Thoracic aorta (tissue), 2 donors: ENCODE measurements around the gene CNOT4. TPM values are rescaled to one million over a fixed set of nuclear protein-coding genes. Genes with fewer than 3 reads are reported as not detected.

ENCODE experiments used
- ATAC-seq: fragments of 150-250 bp; one replicate; pipeline ENCODE4 v1.8.0; 2017; ENCODE audit warnings: low read depth; ENCODE audit not compliant: insufficient number of reproducible peaks, low FRiP score
- DNase-seq: peaks from one replicate; pipeline ENCODE4 v3.0.0-alpha.2; 2020; ENCODE audit warnings: low spot score
- H3K27ac ChIP-seq, 2 donors: fragments of 200-600 bp; sonication (generic); 1 replicate in 1 of 2; 2 replicates in 1 of 2; pipeline ENCODE4 v1.5.1; 2016; ENCODE audit warnings: mild to moderate bottlenecking in 2 of 2, moderate library complexity in 2 of 2
- H3K27me3 ChIP-seq: fragments of 200-600 bp; sonication (generic); replicated peaks from 2 replicates; pipeline ENCODE4 v1.6.0; 2016; ENCODE audit warnings: mild to moderate bottlenecking; ENCODE audit not compliant: insufficient read depth
- H3K36me3 ChIP-seq: fragments of 200-600 bp; sonication (generic); one replicate; pipeline ENCODE4 v1.5.1; 2016
- H3K4me1 ChIP-seq, 2 donors: fragments of 200-600 bp; sonication (generic); 1 replicate in 1 of 2; 2 replicates in 1 of 2; pipeline versions ENCODE4 v1.5.1 to v1.6.0; 2016; ENCODE audit warnings: low read depth in 2 of 2, mild to moderate bottlenecking in 1 of 2; ENCODE audit not compliant: control insufficient read depth in 1 of 2
- H3K4me3 ChIP-seq: fragments of 200-600 bp; sonication (generic); 2 replicates; pipeline ENCODE4 v1.5.1; 2016; ENCODE audit warnings: mild to moderate bottlenecking
- H3K9me3 ChIP-seq: fragments of 200-600 bp; sonication (generic); 2 replicates; pipeline ENCODE4 v1.5.1; 2016
- CTCF ChIP-seq: fragments of 200-600 bp; sonication (generic); IDR thresholded peaks from one replicate; pipeline ENCODE4 v1.5.1; 2019; ENCODE audit warnings: antibody characterized with exemption
- total RNA-seq, 2 donors: library from RNA; depleted of rRNA; stranded (reverse); fragments of >200 nt; gene quantifications; one replicate each; pipeline versions ENCODE4 v1.1.0 to v1.2.3, GENCODE V29; 2016

CNOT4 gene
- total RNA-seq, 2 donors from 2014 or later = 19.5 to 22.4 TPM

- H3K36me3 ChIP-seq = no peaks in the 10 kb centered on the region
- no peak overlapping the region for H3K27ac ChIP-seq
- TF ChIP-seq CTCF = no peak
- no peak overlapping the region for H3K4me3 ChIP-seq
- H3K9me3 ChIP-seq = no peaks in the 10 kb centered on the region
- H3K4me1 ChIP-seq = no peaks in the 10 kb centered on the region
- DNase-seq = no peak
- H3K27me3 ChIP-seq = no peaks in the 10 kb centered on the region
- no peak for ATAC-seq
Observed at GRCh38 chr7:135410543-135410942, 99.4 kb downstream of the CNOT4 start.

GRCh38 chr7:135409845-135410542, 99.9 kb downstream of the CNOT4 start:
- H3K4me3 ChIP-seq = no peak overlapping the region

GRCh38 chr7:135407884-135408283, 102.0 kb downstream of the CNOT4 start:
- no peak for ATAC-seq
- Histone ChIP-seq H3K9me3 (no peaks in the 10 kb centered on the region), H3K27ac (no peak overlapping the region), H3K27me3 (no peaks in the 10 kb centered on the region), H3K36me3 (no peaks in the 10 kb centered on the region), H3K4me3 (no peak overlapping the region), H3K4me1 (no peaks in the 10 kb centered on the region)
- TF ChIP-seq CTCF = no peak
- DNase-seq = no peak

More at GRCh38 chr7:135409845-135410542, 99.9 kb downstream of the CNOT4 start:
- ATAC-seq (no peak), DNase-seq (no peak)
- Histone ChIP-seq H3K4me1 (no peaks in the 10 kb centered on the region), H3K27me3 (no peaks in the 10 kb centered on the region), H3K9me3 (no peaks in the 10 kb centered on the region), H3K27ac (no peak overlapping the region), H3K36me3 (no peaks in the 10 kb centered on the region)
- no peak for TF ChIP-seq CTCF

- Histone ChIP-seq H3K27ac (no peak overlapping the region), H3K36me3 (no peaks in the 10 kb centered on the region), H3K4me1 (no peaks in the 10 kb centered on the region), H3K27me3 (no peaks in the 10 kb centered on the region), H3K9me3 (no peaks in the 10 kb centered on the region), H3K4me3 (no peak overlapping the region)
- DNase-seq = no peak
- ATAC-seq = no peak
- TF ChIP-seq CTCF = no peak
Observed at GRCh38 chr7:135406918-135407317, 103.0 kb downstream of the CNOT4 start.

GRCh38 chr7:135405969-135406368, 103.9 kb downstream of the CNOT4 start:
- H3K27me3 ChIP-seq = no peaks in the 10 kb centered on the region
- no peaks in the 10 kb centered on the region for H3K4me1 ChIP-seq
- no peak overlapping the region for H3K27ac ChIP-seq
- no peak for TF ChIP-seq CTCF
- ATAC-seq = no peak
- H3K9me3 ChIP-seq = no peaks in the 10 kb centered on the region
- no peak overlapping the region for H3K4me3 ChIP-seq
- no peaks in the 10 kb centered on the region for H3K36me3 ChIP-seq
- DNase-seq = no peak
